Skin epidermis (tissue), 12 donors: ENCODE results near the gene SEMA4B.
A peak's percentile ranks its signal among the peaks of the same experiment; 100 is the strongest.
"Not testable (repeated sequence)": the region's sequence is repeated elsewhere in the genome, so short reads cannot be mapped to it uniquely, and the experiment has no call there.

ENCODE experiments used
- H3K27ac ChIP-seq, 21 experiments: fragments of 200-600 bp; sonication (generic) in 11 of 21; one replicate each; pipeline ENCODE4 v1.5.0; 2020; ENCODE audit warnings: mild to moderate bottlenecking in 3 of 21, inconsistent platforms in 2 of 21, moderate library complexity in 2 of 21
- H3K4me3 ChIP-seq, 7 experiments: fragments of 200-600 bp; sonication (generic) in 2 of 7; one replicate each; pipeline ENCODE4 v1.5.0; 2020; ENCODE audit warnings: inconsistent platforms in 2 of 7, mild to moderate bottlenecking in 2 of 7, moderate library complexity in 1 of 7

Gene SEMA4B

GRCh38 chr15:90201130-90201943 is at the start of gene SEMA4B:
TSS of gene SEMA4B (plus strand) at chr15:90201330. CDS start at chr15:90201579, 249 bp downstream.
- peak within 1 kb of the TSS; percentile 71 to 92 (median 85) for H3K4me3 ChIP-seq
- peak within 1 kb of the TSS; percentile 17 to 94 (median 88) for H3K27ac ChIP-seq

DNA sequence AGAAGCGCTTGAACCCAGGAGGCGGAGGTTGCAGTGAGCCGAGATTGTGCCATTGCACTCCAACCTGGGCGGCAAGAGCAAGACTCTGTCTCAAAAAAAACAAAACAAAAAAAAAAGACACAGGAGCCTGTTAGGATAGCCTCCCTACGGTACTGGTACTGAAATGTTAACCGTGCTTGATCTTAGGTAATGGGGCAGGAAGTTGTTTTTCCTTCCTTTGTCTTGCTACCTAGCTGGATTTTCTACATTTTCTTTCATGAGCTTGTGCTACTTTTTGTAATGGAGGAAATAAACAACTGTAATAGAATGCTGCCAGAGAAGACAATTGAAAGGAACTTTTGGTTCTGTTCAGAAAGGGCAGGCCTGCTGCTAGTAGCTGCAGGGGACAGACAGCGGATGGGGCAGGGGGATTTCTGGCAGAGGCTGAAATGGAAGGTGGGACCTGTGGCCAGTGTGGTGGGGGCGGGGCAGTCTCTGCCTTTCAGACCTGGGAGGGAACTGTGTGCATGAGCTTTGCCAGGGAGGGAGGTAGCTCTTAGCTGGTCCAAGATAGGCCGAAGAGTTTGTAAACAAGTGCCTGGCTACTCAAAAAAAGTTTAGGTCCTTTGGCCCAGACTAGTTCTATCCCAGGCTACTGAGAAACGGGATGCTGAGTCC is 49.0 kb upstream of the SEMA4B start:
- no peak overlapping the region for H3K4me3 ChIP-seq
- peak overlapping the region in 1 of 21 experiments; percentile 27 for H3K27ac ChIP-seq

GRCh38 chr15:90153658-90154057 is 47.5 kb upstream of the SEMA4B start:
- Histone ChIP-seq H3K27ac (peak overlapping the region in 1 of 21 experiments; percentile 66), H3K4me3 (no peak overlapping the region)

DNA sequence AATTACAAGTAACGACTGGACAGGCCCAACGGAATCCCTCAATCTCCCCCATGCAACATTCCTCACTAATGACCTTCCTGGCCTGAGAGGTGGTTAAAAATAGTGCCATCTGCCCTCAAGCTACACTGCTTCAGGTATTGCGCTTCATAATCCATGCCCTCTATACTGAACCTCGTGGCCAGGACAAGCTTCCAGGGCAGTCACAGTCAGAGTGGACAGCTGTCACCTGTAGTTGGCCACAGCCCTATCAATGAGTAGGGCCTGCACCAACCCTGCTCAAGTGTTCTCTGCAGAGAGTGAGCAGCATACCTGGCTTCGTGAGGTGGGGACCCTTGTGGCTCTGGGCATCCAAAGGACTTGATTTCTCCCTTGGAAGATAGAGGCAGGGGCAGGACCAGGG is 46.9 kb upstream of the SEMA4B start:
- Histone ChIP-seq H3K4me3 (no peak overlapping the region), H3K27ac (peak overlapping the region in 3 of 21 experiments; percentile 25 to 66 (median 44))

- Histone ChIP-seq H3K4me3 (no peak overlapping the region), H3K27ac (peak overlapping the region in 3 of 21 experiments; percentile 44 to 66 (median 54))
Measured at GRCh38 chr15:90154861-90155626, 46.1 kb upstream of the SEMA4B start.

- H3K27ac ChIP-seq: peak overlapping the region in 9 of 21 experiments; percentile 34 to 76 (median 60)
- no peak overlapping the region for H3K4me3 ChIP-seq
Measured at GRCh38 chr15:90159213-90159612, 41.9 kb upstream of the SEMA4B start.

GRCh38 chr15:90160781-90161727 is 40.1 kb upstream of the SEMA4B start:
- H3K4me3 ChIP-seq: no peak overlapping the region
- peak overlapping the region in 15 of 21 experiments; percentile 15 to 86 (median 58) for H3K27ac ChIP-seq

- no peak overlapping the region for H3K4me3 ChIP-seq
- H3K27ac ChIP-seq: peak overlapping the region in 14 of 21 experiments; percentile 15 to 86 (median 59)
Measured at GRCh38 chr15:90161950-90162361, 39.2 kb upstream of the SEMA4B start.

DNA sequence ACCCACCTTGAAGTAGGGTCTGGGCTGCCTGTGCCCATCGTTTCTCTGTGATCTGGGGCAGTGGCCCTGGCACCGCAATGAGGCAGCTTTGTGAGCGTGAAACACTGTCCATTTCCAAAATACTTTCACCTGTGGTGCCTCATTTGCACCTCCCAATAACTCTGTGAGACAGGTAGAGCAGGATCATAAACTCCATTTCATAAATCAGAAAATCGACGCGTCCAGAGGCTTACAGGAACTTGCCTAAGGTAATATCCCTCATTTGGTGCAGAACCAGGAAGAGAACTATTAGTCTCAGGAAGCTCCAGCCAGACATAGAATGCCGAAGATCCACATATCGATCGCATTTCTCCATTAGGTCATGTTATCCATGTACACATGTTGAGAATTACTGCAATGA is 38.2 kb upstream of the SEMA4B start:
- Histone ChIP-seq H3K27ac (peak overlapping the region in 17 of 21 experiments; percentile 0 to 86 (median 64)), H3K4me3 (no peak overlapping the region)

- not testable (repeated sequence) for H3K4me3 ChIP-seq
- peak overlapping the region in 3 of 21 experiments; percentile 78 to 86 (median 80) for H3K27ac ChIP-seq
Measured at GRCh38 chr15:90164239-90164638, 36.9 kb upstream of the SEMA4B start.

- peak overlapping the region in 17 of 21 experiments; percentile 41 to 86 (median 56) for H3K27ac ChIP-seq
Measured at GRCh38 chr15:90165157-90165556, 36.0 kb upstream of the SEMA4B start.

GRCh38 chr15:90165659-90166489 is 35.3 kb upstream of the SEMA4B start:
- Histone ChIP-seq H3K27ac (peak overlapping the region in 19 of 21 experiments; percentile 34 to 85 (median 66)), H3K4me3 (no peak overlapping the region)

More at GRCh38 chr15:90165157-90165556, 36.0 kb upstream of the SEMA4B start:
- H3K4me3 ChIP-seq: no peak overlapping the region

DNA sequence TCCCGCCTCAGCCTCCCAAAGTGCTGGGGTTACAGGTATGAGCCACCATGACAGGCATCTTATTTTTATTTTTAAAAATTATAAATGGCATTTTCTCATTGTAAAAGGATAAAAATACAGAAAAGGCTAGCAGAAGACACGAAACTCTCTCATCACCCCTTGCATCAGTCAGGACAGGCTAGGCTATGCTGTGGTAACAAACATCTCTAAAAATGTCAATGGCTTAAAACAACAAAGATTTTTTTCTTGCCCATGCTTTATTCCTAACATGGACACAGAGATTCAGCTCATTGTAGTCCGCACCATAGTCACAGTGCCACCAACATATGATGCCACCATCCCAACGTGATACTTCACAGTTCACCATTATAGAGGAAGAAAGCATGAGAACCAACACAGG is 34.0 kb upstream of the SEMA4B start:
- Histone ChIP-seq H3K27ac (peak overlapping the region in 3 of 21 experiments; percentile 39 to 85 (median 45)), H3K4me3 (no peak overlapping the region)

DNA sequence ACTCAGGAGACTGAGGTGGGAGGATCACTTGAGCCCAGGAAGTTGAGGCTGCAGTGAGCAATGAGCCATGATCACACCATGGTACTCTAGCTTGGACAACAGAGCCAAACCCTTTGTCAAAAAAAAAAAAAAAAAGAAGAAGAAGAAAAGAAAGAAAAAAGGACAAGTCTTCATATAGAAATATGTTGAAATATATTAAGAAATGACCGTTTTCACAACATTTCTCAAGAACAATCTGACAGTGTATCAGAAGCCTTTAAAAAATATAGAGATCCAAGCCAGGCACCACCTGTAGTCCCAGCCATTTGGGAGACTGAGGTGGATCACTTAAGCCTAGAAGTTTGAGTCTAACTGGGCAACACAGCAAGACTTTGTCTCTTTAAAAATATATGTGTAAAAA is 29.5 kb upstream of the SEMA4B start:
- Histone ChIP-seq H3K4me3 (no peak overlapping the region), H3K27ac (no peak overlapping the region)

GRCh38 chr15:90173372-90173771 is 27.8 kb upstream of the SEMA4B start:
- no peak overlapping the region for H3K27ac ChIP-seq

GRCh38 chr15:90174140-90174875 is 26.8 kb upstream of the SEMA4B start:
- H3K4me3 ChIP-seq: no peak overlapping the region

More at GRCh38 chr15:90173372-90173771, 27.8 kb upstream of the SEMA4B start:
- H3K4me3 ChIP-seq: no peak overlapping the region

GRCh38 chr15:90177012-90177411 is 24.1 kb upstream of the SEMA4B start:
- Histone ChIP-seq H3K4me3 (no peak overlapping the region), H3K27ac (no peak overlapping the region)

More at GRCh38 chr15:90174140-90174875, 26.8 kb upstream of the SEMA4B start:
- H3K27ac ChIP-seq: peak overlapping the region in 8 of 21 experiments; percentile 0 to 79 (median 68)
